ENCODE data around the gene ALOX15. TPM values are rescaled to one million over a fixed set of nuclear protein-coding genes. Genes with fewer than 3 reads are reported as not detected.

ALOX15 gene
- total and polyA plus RNA-seq, 10 of the 15 experiments (the other 5 are each of a cell fraction or from before 2014, with no cell fraction given) = 0.05 to 1.0 (median 0.24) TPM

DNA sequence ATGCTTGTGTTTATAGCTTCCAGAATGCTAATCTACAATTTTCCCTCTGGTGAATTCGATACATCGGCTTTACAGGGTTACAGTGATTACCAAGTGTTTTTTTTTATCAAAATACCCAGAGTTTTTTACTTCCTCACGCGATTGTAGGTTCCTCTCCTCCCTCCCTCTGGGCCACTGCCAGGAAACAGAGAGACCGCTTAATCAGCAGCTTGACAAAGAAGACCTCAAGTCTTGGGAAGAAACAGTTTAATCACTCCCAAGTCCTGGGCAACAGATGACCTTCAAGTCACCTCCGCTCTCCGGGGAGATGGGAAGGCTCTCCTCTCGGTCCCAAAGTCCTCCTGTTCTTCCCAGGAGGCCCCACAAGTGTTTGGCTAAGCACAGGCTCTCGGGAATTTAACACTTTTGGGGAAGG lies 33.7 kb downstream of the ALOX15 start:
- Histone ChIP-seq H3K27ac (ENCODE audit: control insufficient read depth, insufficient read depth) (no peak overlapping the region), H3K4me2 (ENCODE audit: control insufficient read depth, insufficient read depth) (no peak overlapping the region), H4K20me1 (ENCODE audit: control insufficient read depth, insufficient read depth) (no peaks in the 10 kb centered on the region), H3K9me3 (replicated peaks; ENCODE audit: control insufficient read depth, insufficient read depth, low read length) (no peaks in the 10 kb centered on the region), H3K9ac (ENCODE audit: control insufficient read depth, insufficient read depth, low read length) (no peak overlapping the region), H2AFZ (ENCODE audit: control insufficient read depth, low read depth, low read length) (no peak overlapping the region), H3K4me1 (ENCODE audit: control insufficient read depth, insufficient read depth, low read length) (no peaks in the 10 kb centered on the region), H3K36me3 (ENCODE audit: control insufficient read depth in 2 of 2, insufficient read depth in 2 of 2, low read length in 1 of 2) (no peaks in the 10 kb centered on the region), H3K79me2 (ENCODE audit: control insufficient read depth, insufficient read depth, low read length) (no peaks in the 10 kb centered on the region), H3K27me3 (replicated peaks in 1 of 2; ENCODE audit: control insufficient read depth in 2 of 2, insufficient read depth in 2 of 2, low read length in 1 of 2) (peaks cover 0 to 3% of the 10 kb centered on the region in 2 experiments; a peak in 2 of 4 replicates), H3K4me3 (no peak overlapping the region)
- ChIA-PET POLR2A (interaction anchor here (1.0 kb wide), 1 partner anchor 187 kb away, joined by 3 read pairs; no protein-coding TSS in a partner anchor), SMC1A (ENCODE audit: uncharacterized antibody, unreplicated experiment) (interaction anchor here (0.6 kb wide), 1 partner anchor 350 kb away, joined by 3 read pairs; no protein-coding TSS in a partner anchor), CTCF (no interaction called here), RAD21 (ENCODE audit: unreplicated experiment) (no interaction called here)
- 21% methylated on average over 9 of the region's 9 CpGs for WGBS (ENCODE audit: insufficient coverage, insufficient replicate concordance, low lambda C conversion rate, missing lambda C conversion rate)
- intact Hi-C loops (cut with micrococcal nuclease; ENCODE audit: unreplicated experiment) (no loop called here), in situ Hi-C loops (cut with MboI) (no loop called here)
- no peak for ATAC-seq
- no peak for DNase-seq (ENCODE audit: low read depth, low spot score)
- no peak for TF ChIP-seq JUNB (IDR thresholded peaks at IDR 0.05)
- no peak for TF ChIP-seq IKZF1 (conservative IDR thresholded peaks at IDR 0.05)
- no peak for TF ChIP-seq RB1 (IDR thresholded peaks at IDR 0.05; ENCODE audit: borderline replicate concordance)
- TF ChIP-seq KLF5 (IDR thresholded peaks at IDR 0.05; ENCODE audit: partially characterized antibody) = no peak
- no peak for TF ChIP-seq SUPT20H (IDR thresholded peaks at IDR 0.05; ENCODE audit: borderline replicate concordance, control insufficient read depth, low read depth, low read length)
- TF ChIP-seq YBX1 (IDR thresholded peaks at IDR 0.05) = no peak
- TF ChIP-seq, protein P1, sequence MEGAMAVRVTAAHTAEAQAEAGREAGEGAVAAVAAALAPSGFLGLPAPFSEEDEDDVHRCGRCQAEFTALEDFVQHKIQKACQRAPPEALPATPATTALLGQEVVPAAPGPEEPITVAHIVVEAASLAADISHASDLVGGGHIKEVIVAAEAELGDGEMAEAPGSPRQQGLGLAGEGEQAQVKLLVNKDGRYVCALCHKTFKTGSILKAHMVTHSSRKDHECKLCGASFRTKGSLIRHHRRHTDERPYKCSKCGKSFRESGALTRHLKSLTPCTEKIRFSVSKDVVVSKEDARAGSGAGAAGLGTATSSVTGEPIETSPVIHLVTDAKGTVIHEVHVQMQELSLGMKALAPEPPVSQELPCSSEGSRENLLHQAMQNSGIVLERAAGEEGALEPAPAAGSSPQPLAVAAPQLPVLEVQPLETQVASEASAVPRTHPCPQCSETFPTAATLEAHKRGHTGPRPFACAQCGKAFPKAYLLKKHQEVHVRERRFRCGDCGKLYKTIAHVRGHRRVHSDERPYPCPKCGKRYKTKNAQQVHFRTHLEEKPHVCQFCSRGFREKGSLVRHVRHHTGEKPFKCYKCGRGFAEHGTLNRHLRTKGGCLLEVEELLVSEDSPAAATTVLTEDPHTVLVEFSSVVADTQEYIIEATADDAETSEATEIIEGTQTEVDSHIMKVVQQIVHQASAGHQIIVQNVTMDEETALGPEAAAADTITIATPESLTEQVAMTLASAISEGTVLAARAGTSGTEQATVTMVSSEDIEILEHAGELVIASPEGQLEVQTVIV (IDR thresholded peaks at IDR 0.05; ENCODE audit: borderline replicate concordance, partially characterized antibody) = no peak
- no peak for TF ChIP-seq ZBED1 (IDR thresholded peaks at IDR 0.05; ENCODE audit: borderline replicate concordance)
- TF ChIP-seq EP300 (IDR thresholded peaks at IDR 0.05; ENCODE audit: borderline replicate concordance in 1 of 2, control insufficient read depth in 1 of 2, low read depth in 2 of 2, low read length in 2 of 2) = no peak
- no peak for TF ChIP-seq DPF2 (IDR thresholded peaks at IDR 0.05)
- no peak for TF ChIP-seq CHD2 (IDR thresholded peaks at IDR 0.05; ENCODE audit: borderline replicate concordance, low read depth, low read length)
- TF ChIP-seq, protein P2, sequence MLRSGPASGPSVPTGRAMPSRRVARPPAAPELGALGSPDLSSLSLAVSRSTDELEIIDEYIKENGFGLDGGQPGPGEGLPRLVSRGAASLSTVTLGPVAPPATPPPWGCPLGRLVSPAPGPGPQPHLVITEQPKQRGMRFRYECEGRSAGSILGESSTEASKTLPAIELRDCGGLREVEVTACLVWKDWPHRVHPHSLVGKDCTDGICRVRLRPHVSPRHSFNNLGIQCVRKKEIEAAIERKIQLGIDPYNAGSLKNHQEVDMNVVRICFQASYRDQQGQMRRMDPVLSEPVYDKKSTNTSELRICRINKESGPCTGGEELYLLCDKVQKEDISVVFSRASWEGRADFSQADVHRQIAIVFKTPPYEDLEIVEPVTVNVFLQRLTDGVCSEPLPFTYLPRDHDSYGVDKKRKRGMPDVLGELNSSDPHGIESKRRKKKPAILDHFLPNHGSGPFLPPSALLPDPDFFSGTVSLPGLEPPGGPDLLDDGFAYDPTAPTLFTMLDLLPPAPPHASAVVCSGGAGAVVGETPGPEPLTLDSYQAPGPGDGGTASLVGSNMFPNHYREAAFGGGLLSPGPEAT (IDR thresholded peaks at IDR 0.05; ENCODE audit: low read depth) = no peak
- TF ChIP-seq GATAD2B (conservative IDR thresholded peaks at IDR 0.05; ENCODE audit: low read depth) = no peak
- no peak for TF ChIP-seq NR2F1 (conservative IDR thresholded peaks at IDR 0.05)
- TF ChIP-seq, protein P3, sequence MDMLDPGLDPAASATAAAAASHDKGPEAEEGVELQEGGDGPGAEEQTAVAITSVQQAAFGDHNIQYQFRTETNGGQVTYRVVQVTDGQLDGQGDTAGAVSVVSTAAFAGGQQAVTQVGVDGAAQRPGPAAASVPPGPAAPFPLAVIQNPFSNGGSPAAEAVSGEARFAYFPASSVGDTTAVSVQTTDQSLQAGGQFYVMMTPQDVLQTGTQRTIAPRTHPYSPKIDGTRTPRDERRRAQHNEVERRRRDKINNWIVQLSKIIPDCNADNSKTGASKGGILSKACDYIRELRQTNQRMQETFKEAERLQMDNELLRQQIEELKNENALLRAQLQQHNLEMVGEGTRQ (IDR thresholded peaks at IDR 0.05; ENCODE audit: borderline replicate concordance, low read depth, low read length) = no peak
- no TSS peak for BruUV-seq (replicated peaks)
- FAIRE-seq = no peak
